GM12878 (cell line): ENCODE data around the gene FGGY.

Experiments
- BCL11A ChIP-seq: IDR thresholded peaks from 2 replicates; pipeline ENCODE4 v1.6.1; 2011; ENCODE audit warnings: low read depth, low read length
- PBX3 ChIP-seq: IDR thresholded peaks from 2 replicates; pipeline ENCODE4 v1.6.1; 2011; ENCODE audit warnings: mild to moderate bottlenecking, low read depth, low read length, moderate library complexity; ENCODE audit not compliant: insufficient replicate concordance
- POLR2A ChIP-seq: IDR thresholded peaks from 2 replicates; pipeline ENCODE4 v1.6.1; 2011; ENCODE audit warnings: low read depth, mild to moderate bottlenecking, low read length
- POLR2AphosphoS5 ChIP-seq: IDR thresholded peaks from 2 replicates; pipeline ENCODE4 v1.6.1; 2011; ENCODE audit warnings: mild to moderate bottlenecking, low read length, inconsistent platforms
- ZBTB40 ChIP-seq: fragments of 450-650 bp; IDR thresholded peaks from 2 replicates; pipeline ENCODE4 v1.6.1; 2016; ENCODE audit warnings: mild to moderate bottlenecking, moderate library complexity, borderline replicate concordance

GRCh38 chr1:59418363-59419144 lies 121.7 kb downstream of the FGGY start:
- no peak for TF ChIP-seq BCL11A
- TF ChIP-seq POLR2AphosphoS5, result no peak
- no peak for TF ChIP-seq POLR2A
- no peak for TF ChIP-seq PBX3
- no peak for TF ChIP-seq ZBTB40
